B cell (primary cell): ENCODE results near the gene CTTNBP2NL.

Source experiments
- CTCF ChIP-seq: fragments of 200-600 bp; IDR thresholded peaks from one replicate; pipeline ENCODE4 v1.8.0; 2022; ENCODE audit warnings: antibody characterized with exemption, mild to moderate bottlenecking
- EZH2 ChIP-seq: IDR thresholded peaks from 2 replicates; pipeline ENCODE4 v1.6.1; 2012; ENCODE audit warnings: borderline replicate concordance, low read depth, mild to moderate bottlenecking, moderate library complexity, low read length; ENCODE audit not compliant: insufficient read depth, poor library complexity, severe bottlenecking

GRCh38 chr1:112388436-112388835, 7.6 kb upstream of the CTTNBP2NL start:
- TF ChIP-seq CTCF (no peak), EZH2 (no peak)
